ENCODE measurements around the gene DSCAML1. TPM values are rescaled to one million over a fixed set of nuclear protein-coding genes. Genes with fewer than 3 reads are reported as not detected.

DSCAML1 gene
- total RNA-seq, 4 donors from 2014 or later = 2.9 to 5.8 (median 3.3) TPM

DNA sequence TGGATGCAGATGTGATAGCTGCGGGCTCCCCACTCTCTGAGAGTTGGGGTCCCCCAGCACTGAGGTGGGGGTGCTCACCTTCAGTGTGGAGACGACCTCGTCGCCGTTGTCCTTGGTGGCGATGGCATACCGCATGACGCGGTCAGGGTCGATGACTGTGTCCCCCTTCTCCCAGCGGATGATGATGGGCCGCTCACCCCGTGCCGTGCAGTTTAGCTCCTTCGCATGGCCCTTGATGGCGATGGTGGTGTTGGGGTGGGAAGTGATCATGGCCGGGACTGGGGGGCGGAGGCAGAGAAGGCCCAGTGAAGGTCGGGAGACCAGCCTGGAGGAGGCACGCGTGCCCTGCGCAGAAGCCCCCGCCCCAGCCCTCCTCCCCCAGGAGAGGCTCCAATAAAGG, 315.1 kb downstream of the DSCAML1 start:
- TF ChIP-seq POLR2A (IDR thresholded peaks at IDR 0.05) (no peak), POLR2AphosphoS5 (IDR thresholded peaks at IDR 0.05) (no peak), EP300 (IDR thresholded peaks at IDR 0.05; ENCODE audit: low read depth) (no peak)
- TF ChIP-seq, protein P1, sequence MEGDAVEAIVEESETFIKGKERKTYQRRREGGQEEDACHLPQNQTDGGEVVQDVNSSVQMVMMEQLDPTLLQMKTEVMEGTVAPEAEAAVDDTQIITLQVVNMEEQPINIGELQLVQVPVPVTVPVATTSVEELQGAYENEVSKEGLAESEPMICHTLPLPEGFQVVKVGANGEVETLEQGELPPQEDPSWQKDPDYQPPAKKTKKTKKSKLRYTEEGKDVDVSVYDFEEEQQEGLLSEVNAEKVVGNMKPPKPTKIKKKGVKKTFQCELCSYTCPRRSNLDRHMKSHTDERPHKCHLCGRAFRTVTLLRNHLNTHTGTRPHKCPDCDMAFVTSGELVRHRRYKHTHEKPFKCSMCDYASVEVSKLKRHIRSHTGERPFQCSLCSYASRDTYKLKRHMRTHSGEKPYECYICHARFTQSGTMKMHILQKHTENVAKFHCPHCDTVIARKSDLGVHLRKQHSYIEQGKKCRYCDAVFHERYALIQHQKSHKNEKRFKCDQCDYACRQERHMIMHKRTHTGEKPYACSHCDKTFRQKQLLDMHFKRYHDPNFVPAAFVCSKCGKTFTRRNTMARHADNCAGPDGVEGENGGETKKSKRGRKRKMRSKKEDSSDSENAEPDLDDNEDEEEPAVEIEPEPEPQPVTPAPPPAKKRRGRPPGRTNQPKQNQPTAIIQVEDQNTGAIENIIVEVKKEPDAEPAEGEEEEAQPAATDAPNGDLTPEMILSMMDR (IDR thresholded peaks at IDR 0.05) = no peak
- WGBS, 2 donors (ENCODE audit: low coverage in 1 of 2) = 80 to 94% methylated on average over 1 to 21 of the region's 23 CpGs
- H3K36me3 ChIP-seq = no peaks in the 10 kb centered on the region
- H3K27ac ChIP-seq = no peak overlapping the region
- no peaks in the 10 kb centered on the region for H3K9me3 ChIP-seq
- in situ Hi-C loops (cut with MboI; ENCODE audit: low pct_ligation_motif_present in 1 of 4, low pct_unique_long_range_greater_than_20kb in 1 of 4, low sequenced_read_pairs in 3 of 4) = no loop called here
- H3K4me1 ChIP-seq = peaks cover 0 to 4% (median 0%) of the 10 kb centered on the region in 4 donors
- H3K27me3 ChIP-seq = no peaks in the 10 kb centered on the region
- intact Hi-C loops (cut with DNase I; ENCODE audit: low total_unique reads) = no loop called here
- no peak for DNase-seq
- no peak overlapping the region for H3K4me3 ChIP-seq

DNA sequence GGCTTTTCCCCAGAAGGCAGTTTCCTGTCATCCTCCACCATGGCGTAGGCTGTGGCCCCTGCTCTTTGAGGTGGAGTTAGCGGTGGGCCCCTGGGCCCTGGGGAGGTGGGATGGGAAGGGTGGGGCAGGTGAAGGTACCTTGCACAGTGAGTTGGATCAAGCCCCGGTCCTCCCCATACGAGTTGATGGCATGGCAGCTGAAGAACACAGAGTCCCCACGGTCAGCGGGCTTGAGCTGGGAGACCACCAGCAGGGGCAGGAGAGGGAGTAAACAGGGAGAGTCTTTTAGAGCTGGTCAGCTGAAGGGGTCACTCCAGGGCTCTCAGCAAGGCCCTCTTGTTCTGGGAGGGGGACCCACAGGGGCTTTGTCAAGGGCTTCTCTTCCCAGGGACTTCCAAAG, 316.0 kb downstream of the DSCAML1 start:
- H3K36me3 ChIP-seq = no peaks in the 10 kb centered on the region
- WGBS, 2 donors (ENCODE audit: low coverage in 1 of 2) = 93% methylated on average over 6 of the region's 6 CpGs; no CpG with 5 or more reads in 1 of the 2 donors
- in situ Hi-C loops (cut with MboI; ENCODE audit: low pct_ligation_motif_present in 1 of 4, low pct_unique_long_range_greater_than_20kb in 1 of 4, low sequenced_read_pairs in 3 of 4) = no loop called here
- no peaks in the 10 kb centered on the region for H3K27me3 ChIP-seq
- peaks cover 0 to 4% (median 0%) of the 10 kb centered on the region in 4 donors for H3K4me1 ChIP-seq
- no peak overlapping the region for H3K27ac ChIP-seq
- no peaks in the 10 kb centered on the region for H3K9me3 ChIP-seq
- intact Hi-C loops (cut with DNase I; ENCODE audit: low total_unique reads) = no loop called here
- H3K4me3 ChIP-seq = no peak overlapping the region
- TF ChIP-seq EP300 (IDR thresholded peaks at IDR 0.05; ENCODE audit: low read depth) (no peak), POLR2A (IDR thresholded peaks at IDR 0.05) (no peak), POLR2AphosphoS5 (IDR thresholded peaks at IDR 0.05) (no peak)
- TF ChIP-seq, protein P1 (IDR thresholded peaks at IDR 0.05) = no peak
- no peak for DNase-seq

DNA sequence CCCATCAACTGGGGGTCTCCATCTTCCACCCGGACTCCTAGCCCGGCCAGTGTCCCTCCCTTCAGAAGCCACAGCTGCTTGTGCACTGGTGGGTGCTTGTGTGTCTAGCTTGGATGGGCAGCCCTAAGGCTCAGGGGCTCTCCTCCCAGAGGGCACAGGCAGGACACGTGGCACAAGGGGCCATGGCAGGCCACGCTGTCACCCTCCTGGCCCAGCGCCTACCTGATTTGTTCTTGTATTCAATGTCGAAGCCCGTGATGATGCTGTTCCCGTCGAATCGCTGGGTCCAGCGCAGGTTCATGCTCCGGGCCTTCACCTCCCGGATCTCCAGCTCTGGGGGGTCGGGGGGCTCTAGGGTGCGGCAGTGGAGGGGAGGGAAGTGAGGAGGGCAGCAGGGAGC, 316.8 kb downstream of the DSCAML1 start:
- in situ Hi-C loops (cut with MboI; ENCODE audit: low pct_ligation_motif_present in 1 of 4, low pct_unique_long_range_greater_than_20kb in 1 of 4, low sequenced_read_pairs in 3 of 4) = no loop called here
- H3K36me3 ChIP-seq = no peaks in the 10 kb centered on the region
- TF ChIP-seq EP300 (IDR thresholded peaks at IDR 0.05; ENCODE audit: low read depth) (no peak), POLR2A (IDR thresholded peaks at IDR 0.05) (no peak), POLR2AphosphoS5 (IDR thresholded peaks at IDR 0.05) (no peak)
- TF ChIP-seq, protein P1 (IDR thresholded peaks at IDR 0.05) = no peak
- peaks cover 0 to 4% (median 0%) of the 10 kb centered on the region in 4 donors for H3K4me1 ChIP-seq
- WGBS, 2 donors (ENCODE audit: low coverage in 1 of 2) = 90 to 97% methylated on average over 8 to 15 of the region's 15 CpGs
- H3K4me3 ChIP-seq = no peak overlapping the region
- H3K9me3 ChIP-seq = no peaks in the 10 kb centered on the region
- no peak overlapping the region for H3K27ac ChIP-seq
- intact Hi-C loops (cut with DNase I; ENCODE audit: low total_unique reads) = no loop called here
- no peak for DNase-seq
- no peaks in the 10 kb centered on the region for H3K27me3 ChIP-seq

DNA sequence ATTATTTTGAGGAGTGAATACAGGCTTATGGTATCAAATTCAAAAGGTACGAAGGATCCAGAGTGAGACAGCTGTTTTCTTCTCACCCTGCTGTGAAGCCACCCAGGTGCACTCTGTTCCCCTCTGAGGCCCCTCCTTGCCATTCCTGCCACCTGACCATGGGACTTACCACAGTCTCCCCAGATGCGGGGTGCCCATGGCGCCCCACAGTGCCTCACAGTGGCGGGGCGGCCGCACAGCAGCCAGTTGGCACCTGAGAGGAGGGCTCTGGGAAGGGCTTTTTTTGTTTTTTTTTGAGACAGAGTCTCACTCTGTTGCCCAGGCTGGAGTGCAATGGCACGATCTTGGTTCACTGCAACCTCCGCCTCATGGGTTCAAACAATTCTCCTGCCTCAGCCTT, 317.6 kb downstream of the DSCAML1 start:
- no peak overlapping the region for H3K27ac ChIP-seq
- 89 to 90% methylated on average over 6 to 8 of the region's 8 CpGs for WGBS, 2 donors (ENCODE audit: low coverage in 1 of 2)
- H3K4me1 ChIP-seq = peaks cover 0 to 4% (median 0%) of the 10 kb centered on the region in 4 donors
- H3K9me3 ChIP-seq = no peaks in the 10 kb centered on the region
- no peak for TF ChIP-seq POLR2AphosphoS5 (IDR thresholded peaks at IDR 0.05)
- no peak for TF ChIP-seq EP300 (IDR thresholded peaks at IDR 0.05; ENCODE audit: low read depth)
- TF ChIP-seq, protein P1 (IDR thresholded peaks at IDR 0.05) = no peak
- no peak for TF ChIP-seq POLR2A (IDR thresholded peaks at IDR 0.05)
- H3K36me3 ChIP-seq = no peaks in the 10 kb centered on the region
- in situ Hi-C loops (cut with MboI; ENCODE audit: low pct_ligation_motif_present in 1 of 4, low pct_unique_long_range_greater_than_20kb in 1 of 4, low sequenced_read_pairs in 3 of 4) (no loop called here), intact Hi-C loops (cut with DNase I; ENCODE audit: low total_unique reads) (no loop called here)
- H3K4me3 ChIP-seq = no peak overlapping the region
- H3K27me3 ChIP-seq = no peaks in the 10 kb centered on the region
- DNase-seq = no peak
